CD1c-positive myeloid dendritic cell (primary cell): ENCODE results near the gene NUP43.
"Not testable (repeated sequence)": the region's sequence is repeated elsewhere in the genome, so short reads cannot be mapped to it uniquely, and the experiment has no call there.

Source experiments
- DNase-seq: peaks from one replicate; pipeline ENCODE4 v3.0.0-alpha.2; 2016; ENCODE audit errors: extremely low spot score

NUP43 gene

DNA sequence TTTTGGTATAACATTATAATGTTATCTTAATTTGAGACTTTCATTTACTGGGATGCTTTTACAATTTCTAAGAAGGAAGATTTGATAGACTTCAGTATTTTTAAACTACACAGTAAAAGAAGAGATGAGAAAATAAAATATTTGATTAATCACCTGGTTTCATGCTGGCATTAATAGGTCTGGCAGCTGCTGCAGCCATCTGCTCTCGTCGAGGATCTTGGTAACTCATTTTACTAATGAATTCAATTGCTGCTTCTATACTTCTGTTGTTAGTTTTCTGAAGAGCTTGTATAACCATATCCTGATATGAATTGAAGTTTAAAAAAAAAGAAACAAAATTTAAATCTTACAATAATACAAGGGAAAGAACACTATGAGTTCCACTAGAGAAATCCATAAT lies 51.4 kb downstream of the NUP43 start:
- no peak for DNase-seq

DNA sequence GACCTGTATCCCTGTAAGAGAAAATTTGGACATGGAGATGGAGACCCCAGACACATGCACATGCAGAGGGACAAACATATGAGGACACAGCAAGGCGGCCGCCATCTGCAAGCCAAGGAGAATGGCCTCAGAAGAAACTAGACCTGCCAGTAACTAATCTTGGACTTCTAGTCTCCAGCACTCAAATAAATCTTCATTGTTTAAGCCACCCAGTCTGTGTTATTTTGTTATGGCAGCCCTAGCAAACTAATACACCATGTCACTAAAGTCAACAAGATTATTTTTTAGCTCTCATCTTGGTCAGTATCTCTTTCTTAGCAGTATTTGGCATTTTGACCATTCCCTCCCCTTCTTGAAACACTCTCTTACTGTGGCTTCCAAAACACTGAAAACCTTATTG lies 55.1 kb downstream of the NUP43 start:
- DNase-seq, result no peak

DNA sequence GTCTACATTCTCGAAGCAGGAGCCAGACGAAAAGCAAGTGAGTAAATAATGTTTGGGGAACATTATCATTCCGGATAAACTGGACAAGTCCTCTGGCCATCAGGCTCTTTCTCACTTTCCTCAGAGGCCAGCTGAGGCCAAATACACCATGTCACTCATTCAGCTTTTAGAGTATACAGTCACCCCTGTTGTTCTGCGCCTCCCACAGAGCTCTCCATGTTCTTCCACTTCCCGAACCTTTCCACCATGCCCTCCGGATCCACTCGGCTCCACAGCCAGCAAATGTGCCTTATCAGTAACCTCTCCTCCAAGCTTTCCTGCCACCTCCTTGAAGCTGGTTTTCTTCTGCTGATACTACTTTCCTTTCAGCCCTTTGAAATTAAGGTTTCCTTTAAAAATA lies 60.1 kb downstream of the NUP43 start:
- no peak for DNase-seq

DNA sequence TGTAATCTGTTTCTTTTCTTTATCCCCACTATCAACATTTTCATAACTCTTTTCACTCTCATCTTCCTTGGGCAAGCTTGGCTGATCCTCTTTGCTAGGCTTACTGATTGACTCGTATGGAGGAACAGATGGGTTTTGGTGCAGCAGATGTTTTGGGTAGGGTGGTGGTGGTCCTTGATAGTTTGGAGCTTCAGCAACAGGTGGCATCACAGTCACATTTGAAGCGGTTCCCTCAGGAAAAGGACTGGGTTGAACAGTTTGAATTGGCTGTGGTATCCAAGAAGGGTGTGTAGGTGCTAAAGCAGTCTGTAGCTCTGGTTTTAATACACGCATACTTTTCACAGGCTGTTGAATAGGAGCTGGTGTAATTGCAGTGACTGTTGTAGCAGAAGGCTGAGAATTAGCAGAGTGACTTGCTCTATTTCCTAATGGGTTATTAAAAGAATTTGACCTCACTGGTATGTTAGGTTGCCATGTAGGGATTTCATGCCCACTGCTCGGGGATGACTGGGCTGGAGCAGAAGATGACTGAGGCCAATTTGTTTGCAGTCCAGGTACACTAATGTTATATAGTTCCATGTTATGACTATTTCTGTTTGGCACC lies 63.0 kb downstream of the NUP43 start:
- DNase-seq, result no peak

DNA sequence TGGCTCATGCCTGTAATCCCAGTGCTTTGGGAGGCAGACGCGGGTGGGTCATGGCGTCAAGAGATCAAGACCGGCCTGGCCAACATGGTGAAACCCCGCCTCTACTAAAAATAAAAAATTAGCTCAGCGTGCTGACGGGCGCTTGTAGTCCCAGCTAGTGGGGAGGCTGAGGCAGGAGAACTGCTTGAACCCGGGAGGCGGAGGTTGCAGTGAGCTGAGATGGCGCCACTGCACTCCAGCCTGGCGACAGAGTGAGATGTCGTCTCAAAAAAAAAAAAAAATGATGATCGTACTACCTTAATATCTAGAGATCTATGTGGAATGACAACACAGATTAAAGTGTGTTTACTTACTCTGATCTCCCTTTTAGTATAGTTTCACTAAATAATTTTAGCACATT lies 64.5 kb downstream of the NUP43 start:
- not testable (repeated sequence) for DNase-seq

DNA sequence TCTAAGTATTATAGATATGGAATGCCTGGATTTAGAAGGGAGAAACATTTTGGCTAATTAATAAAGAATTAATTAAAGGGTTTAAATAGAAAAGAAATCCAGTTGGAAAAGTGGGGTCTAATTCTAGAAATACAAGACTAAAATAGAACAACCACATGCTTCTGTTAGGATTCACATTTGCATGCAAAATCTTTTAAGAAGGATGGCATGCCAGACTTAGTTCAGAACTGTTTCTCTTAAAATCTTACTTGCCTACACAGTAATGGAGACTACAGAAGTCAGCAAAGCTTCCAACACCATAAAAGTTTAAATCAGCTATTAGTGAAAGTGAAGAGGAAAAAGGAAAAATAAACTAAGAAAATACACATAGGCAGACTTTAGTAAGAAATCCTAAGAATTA lies 65.1 kb downstream of the NUP43 start:
- DNase-seq, result no peak

DNA sequence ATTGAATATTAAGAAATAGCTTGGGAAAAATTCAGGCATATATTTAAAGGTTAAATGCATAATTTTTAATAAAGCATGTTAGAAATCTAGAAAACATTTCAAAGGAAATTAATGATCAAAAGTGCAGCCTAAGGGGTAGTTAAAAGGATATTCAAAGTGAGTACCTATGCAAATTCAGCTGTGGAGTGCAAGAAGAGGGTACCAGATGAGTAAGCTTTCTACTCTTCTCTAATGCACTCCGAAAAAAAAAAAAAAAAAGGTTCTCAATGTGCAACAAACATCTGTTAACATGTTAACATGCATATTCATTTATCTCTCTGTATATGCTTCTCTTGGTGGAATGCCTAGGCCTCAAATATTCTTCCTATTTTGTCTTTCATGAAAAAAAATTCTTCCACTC lies 65.8 kb downstream of the NUP43 start:
- no peak for DNase-seq
